Activated effector memory CD4-positive, alpha-beta T cell treated with anti-CD3 and anti-CD28 coated beads, Interleukin-2, amount 50 U/mL, for 16 hours (primary cell): Measurements from ENCODE around the gene ODC1.

Experiments
- DNase-seq: peaks from one replicate; pipeline ENCODE4 v3.0.0-alpha.2; 2020

The ODC1 gene

GRCh38 chr2:10414591-10414990, 33.5 kb downstream of the ODC1 start:
- DNase-seq = no peak

GRCh38 chr2:10413991-10414451, 34.1 kb downstream of the ODC1 start:
- DNase-seq = no peak

- no peak for DNase-seq
Measured at GRCh38 chr2:10413503-10413902, 34.6 kb downstream of the ODC1 start.

- DNase-seq = no peak
Measured at GRCh38 chr2:10412380-10412779, 35.7 kb downstream of the ODC1 start.

GRCh38 chr2:10411557-10411956, 36.6 kb downstream of the ODC1 start:
- no peak for DNase-seq

GRCh38 chr2:10410823-10411437, 37.2 kb downstream of the ODC1 start:
- no peak for DNase-seq

- no peak for DNase-seq
Measured at GRCh38 chr2:10410001-10410822, 37.9 kb downstream of the ODC1 start.

- peak; percentile 93 for DNase-seq
Measured at GRCh38 chr2:10408649-10409579, 39.2 kb downstream of the ODC1 start.

GRCh38 chr2:10407841-10408648, 40.1 kb downstream of the ODC1 start:
- DNase-seq = peak; percentile 83

GRCh38 chr2:10407432-10407831, 40.7 kb downstream of the ODC1 start:
- DNase-seq = no peak

- no peak for DNase-seq
Measured at GRCh38 chr2:10406491-10407188, 41.5 kb downstream of the ODC1 start.

- DNase-seq = no peak
Measured at GRCh38 chr2:10406016-10406415, 42.1 kb downstream of the ODC1 start.

GRCh38 chr2:10405448-10405847, 42.7 kb downstream of the ODC1 start:
- DNase-seq = no peak

GRCh38 chr2:10404324-10405143, 43.6 kb downstream of the ODC1 start:
- DNase-seq = no peak

GRCh38 chr2:10402653-10403215, 45.4 kb downstream of the ODC1 start:
- no peak for DNase-seq

- DNase-seq = no peak
Measured at GRCh38 chr2:10402062-10402585, 46.0 kb downstream of the ODC1 start.

- DNase-seq = no peak
Measured at GRCh38 chr2:10400978-10401951, 46.9 kb downstream of the ODC1 start.

- no peak for DNase-seq
Measured at GRCh38 chr2:10400568-10400977, 47.6 kb downstream of the ODC1 start.

- DNase-seq = no peak
Measured at GRCh38 chr2:10400002-10400401, 48.1 kb downstream of the ODC1 start.
